HG03520 (cell line): ENCODE results near the gene MERTK.

ENCODE experiments used
- ATAC-seq: cut with Tn5 transposase; IDR thresholded peaks from one replicate; pipeline ENCODE4 v1.9.1; 2021; ENCODE audit warnings: mild to moderate bottlenecking, moderate library complexity; ENCODE audit not compliant: unreplicated experiment

MERTK gene

GRCh38 chr2:111975819-111976218 lies 77.4 kb downstream of the MERTK start:
- ATAC-seq = no peak

- ATAC-seq = no peak
Measured at GRCh38 chr2:111977240-111977639, 78.8 kb downstream of the MERTK start.

- no peak for ATAC-seq
Measured at GRCh38 chr2:111978452-111979170, 80.2 kb downstream of the MERTK start.

GRCh38 chr2:111981666-111982065 lies 83.3 kb downstream of the MERTK start:
- no peak for ATAC-seq

GRCh38 chr2:111982822-111983221 lies 84.4 kb downstream of the MERTK start:
- ATAC-seq = no peak

GRCh38 chr2:111983478-111984212 lies 85.2 kb downstream of the MERTK start:
- ATAC-seq = no peak

GRCh38 chr2:111984213-111984604 lies 85.8 kb downstream of the MERTK start:
- no peak for ATAC-seq

- ATAC-seq = no peak
Measured at GRCh38 chr2:111985514-111985913, 87.1 kb downstream of the MERTK start.

- ATAC-seq = no peak
Measured at GRCh38 chr2:111986116-111986900, 87.9 kb downstream of the MERTK start.

GRCh38 chr2:111990375-111990774 lies 92.0 kb downstream of the MERTK start:
- no peak for ATAC-seq

- no peak for ATAC-seq
Measured at GRCh38 chr2:111990856-111991255, 92.4 kb downstream of the MERTK start.

- no peak for ATAC-seq
Measured at GRCh38 chr2:111994042-111994441, 95.6 kb downstream of the MERTK start.

GRCh38 chr2:111995148-111995547 lies 96.7 kb downstream of the MERTK start:
- ATAC-seq = no peak

- no peak for ATAC-seq
Measured at GRCh38 chr2:111999809-112000208, 101.4 kb downstream of the MERTK start.

- ATAC-seq = no peak
Measured at GRCh38 chr2:112000399-112001135, 102.2 kb downstream of the MERTK start.

- no peak for ATAC-seq
Measured at GRCh38 chr2:112001136-112001715, 102.8 kb downstream of the MERTK start.

- ATAC-seq = no peak
Measured at GRCh38 chr2:112001942-112002341, 103.5 kb downstream of the MERTK start.

GRCh38 chr2:112003576-112004252 lies 105.3 kb downstream of the MERTK start:
- no peak for ATAC-seq

GRCh38 chr2:112004253-112004645 lies 105.8 kb downstream of the MERTK start:
- no peak for ATAC-seq
